ENCODE data around the gene TEPSIN. TPM values are rescaled to one million over a fixed set of nuclear protein-coding genes. Genes with fewer than 3 reads are reported as not detected.
A peak's percentile ranks its signal among the peaks of the same experiment; 100 is the strongest.

TEPSIN gene
- total and polyA plus RNA-seq, 2 of the 8 experiments (the other 6 are each of a cell fraction or from before 2014, with no cell fraction given): 22.9 to 28.0 TPM

DNA sequence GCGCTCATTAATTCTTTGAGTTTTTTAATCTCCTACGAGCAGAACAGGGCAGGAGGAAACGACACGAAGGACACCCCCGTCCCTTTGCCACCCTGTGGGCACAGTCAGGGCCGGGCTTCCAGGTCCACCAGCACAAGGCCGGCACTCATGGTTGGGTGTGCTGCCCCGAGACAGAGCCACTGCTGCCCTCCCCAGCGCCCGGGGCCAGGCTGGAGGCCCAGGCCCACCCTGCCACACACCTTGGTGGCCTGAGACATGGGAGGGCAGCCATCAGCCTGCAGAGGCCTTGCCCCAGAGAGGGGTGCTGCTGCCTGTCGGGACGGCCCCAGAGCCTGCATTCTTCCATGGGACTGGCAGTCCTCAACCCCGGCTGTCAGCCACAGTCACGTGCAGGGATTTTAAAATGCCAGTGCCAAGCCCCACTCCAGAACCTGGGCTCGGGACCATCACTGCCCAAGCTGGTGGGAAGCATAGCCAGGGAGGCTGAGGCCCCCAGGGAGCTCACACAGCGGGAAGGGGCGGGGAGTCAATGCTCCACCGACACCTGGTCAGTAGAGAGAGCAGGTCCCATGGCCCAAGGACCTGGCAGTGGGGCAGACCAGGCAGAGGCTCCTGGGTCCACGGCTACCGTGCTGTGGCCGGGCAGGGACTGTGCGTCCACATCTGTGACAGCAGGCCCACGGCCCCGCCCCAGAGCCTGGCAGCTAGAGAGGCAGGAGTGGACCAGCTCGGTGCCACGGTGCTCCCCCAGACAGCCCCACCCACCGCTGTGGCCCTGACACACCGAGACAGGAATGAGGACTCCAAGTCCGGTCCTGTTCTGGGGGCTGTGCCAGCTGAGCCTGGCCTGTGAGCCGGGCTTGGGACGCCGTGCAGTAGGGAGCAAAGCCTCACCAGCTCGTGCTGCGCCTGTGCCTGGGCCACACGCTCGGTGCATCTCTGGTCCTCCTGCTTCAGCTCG, 43.6 kb downstream of the TEPSIN start:
- POLR2A ChIA-PET (ENCODE audit: partially characterized antibody): no interaction called here
- Histone ChIP-seq H2BK120ac (replicated peaks; ENCODE audit: low read depth, low read length) (no peak overlapping the region), H3K23ac (ENCODE audit: insufficient read length) (no peak overlapping the region), H2BK5ac (ENCODE audit: low read depth, low read length) (no peak overlapping the region), H2BK12ac (ENCODE audit: low read depth, low read length) (no peak overlapping the region), H3K79me1 (ENCODE audit: low read depth, low read length) (no peaks in the 10 kb centered on the region), H3K9me3 (ENCODE audit: insufficient read depth in 2 of 2, low read depth in 1 of 2, low read length in 1 of 2) (no peaks in the 10 kb centered on the region), H3K4me1 (replicated peaks in 1 of 4; ENCODE audit: control insufficient read depth in 3 of 4, insufficient read depth in 4 of 4, low read length in 3 of 4) (no peaks in the 10 kb centered on the region), H3K4me2 (ENCODE audit: insufficient read depth in 1 of 2, low read depth in 2 of 2, low read length in 2 of 2) (no peak overlapping the region), H3K9ac (replicated peaks in 1 of 4; ENCODE audit: extremely low read depth in 1 of 4, low read depth in 3 of 4, low read length in 3 of 4) (no peak overlapping the region), H3K79me2 (ENCODE audit: control insufficient read depth in 1 of 2, insufficient read depth in 2 of 2, low read length in 2 of 2) (no peaks in the 10 kb centered on the region), H3K36me3 (ENCODE audit: control insufficient read depth in 2 of 4, insufficient read depth in 4 of 4, low read length in 3 of 4) (peaks cover 0 to 33% (median 4%) of the 10 kb centered on the region in 4 experiments; a peak in 2 of 8 replicates), H3K18ac (ENCODE audit: extremely low read depth, low read length) (no peak overlapping the region), H3K56ac (replicated peaks; ENCODE audit: insufficient read length, low read depth, low read length) (no peak overlapping the region), H3K23me2 (ENCODE audit: low read depth, low read length) (no peaks in the 10 kb centered on the region), H3K14ac (ENCODE audit: insufficient read length) (no peak overlapping the region), H3K4me3 (ENCODE audit: extremely low read depth in 1 of 4, insufficient read depth in 2 of 4, low read depth in 3 of 4, low read length in 4 of 4) (no peak overlapping the region), H4K5ac (ENCODE audit: insufficient read length, low read depth, low read length) (no peak overlapping the region), H3K4ac (replicated peaks; ENCODE audit: insufficient read length, low read depth, low read length) (no peak overlapping the region), H2AK5ac (ENCODE audit: low read depth, low read length) (no peak overlapping the region), H2BK15ac (ENCODE audit: low read length) (no peak overlapping the region), H4K20me1 (replicated peaks in 1 of 2; ENCODE audit: control insufficient read depth in 1 of 2, insufficient read depth in 2 of 2, low read length in 2 of 2) (peaks cover 0 to 4% of the 10 kb centered on the region in 2 experiments), H3K27me3 (replicated peaks in 1 of 4; ENCODE audit: control insufficient read depth in 3 of 4, extremely low read depth in 1 of 4, insufficient read depth in 3 of 4, low read length in 3 of 4) (no peaks in the 10 kb centered on the region), H2AFZ (ENCODE audit: low read length) (no peak overlapping the region), H4K8ac (ENCODE audit: extremely low read depth, insufficient read depth, low read length) (peak overlapping the region; percentile 51; the same call in 1 of the 2 replicates), H4K91ac (replicated peaks; ENCODE audit: insufficient read length, low read length) (no peak overlapping the region), H2BK20ac (ENCODE audit: low read length) (no peak overlapping the region), H3K27ac (ENCODE audit: low read depth, low read length) (no peak overlapping the region)
- CTCF ChIA-PET (ENCODE audit: partially characterized antibody): interaction anchor here (0.7 to 3.7 kb wide), 3 partner anchors 45 to 60 kb away, joined by 3 to 16 read pairs (median 4); no protein-coding TSS in a partner anchor
- FAIRE-seq (no peak), DNase-seq (ENCODE audit: low read depth in 1 of 2, low spot score in 2 of 2) (no peak)
- 90% methylated on average over 37 of the region's 37 CpGs; no CpG with 5 or more reads in 1 of the 2 experiments for WGBS, 2 experiments (ENCODE audit: extremely low coverage in 1 of 2, insufficient coverage in 1 of 2, insufficient read length in 1 of 2, insufficient replicate concordance in 2 of 2, low coverage in 1 of 2, low lambda C conversion rate in 2 of 2, missing lambda C conversion rate in 1 of 2)
- TF ChIP-seq YY1 (IDR thresholded peaks at IDR 0.05; ENCODE audit: low read depth, low read length): no peak
- no peak for TF ChIP-seq SIRT6 (IDR thresholded peaks at IDR 0.05; ENCODE audit: low read length)
- TF ChIP-seq SUZ12 (IDR thresholded peaks at IDR 0.05; ENCODE audit: low read length): no peak
- no peak for TF ChIP-seq EZH2 (IDR thresholded peaks at IDR 0.05; ENCODE audit: low read depth, low read length, severe bottlenecking)
- TF ChIP-seq EGR1 (IDR thresholded peaks at IDR 0.05; ENCODE audit: borderline replicate concordance, low read depth, low read length): no peak
- TF ChIP-seq FOSL1 (IDR thresholded peaks at IDR 0.05; ENCODE audit: insufficient read depth, low read depth, low read length): no peak
- no peak for TF ChIP-seq KDM1A (IDR thresholded peaks at IDR 0.05; ENCODE audit: borderline replicate concordance, low read length)
- no peak for TF ChIP-seq POLR2A (IDR thresholded peaks at IDR 0.05; ENCODE audit: control extremely low read depth in 1 of 2, low read depth in 2 of 2, low read length in 2 of 2)
- no peak for TF ChIP-seq CBX5 (IDR thresholded peaks at IDR 0.05; ENCODE audit: low read depth, low read length)
- TF ChIP-seq PHF8 (conservative IDR thresholded peaks at IDR 0.05; ENCODE audit: low read depth, low read length): no peak
- no peak for TF ChIP-seq BCL11A (IDR thresholded peaks at IDR 0.05; ENCODE audit: low read depth in 2 of 2, low read length in 2 of 2)
- no peak for TF ChIP-seq CHD1 (IDR thresholded peaks at IDR 0.05; ENCODE audit: low read depth, low read length)
- TF ChIP-seq TAF1 (IDR thresholded peaks at IDR 0.05; ENCODE audit: low read depth, low read length): no peak

Measured in H1 (cell line).